Stimulated activated CD4-positive, alpha-beta T cell treated with anti-CD3 and anti-CD28 coated beads, Interleukin-4, amount 100 ng/mL, for 1 hour (primary cell): Measurements from ENCODE around the gene CDC42BPG.
"Not testable (repeated sequence)": the region's sequence is repeated elsewhere in the genome, so short reads cannot be mapped to it uniquely, and the experiment has no call there.

Experiments
- DNase-seq: peaks from one replicate; pipeline ENCODE4 v3.0.0-alpha.2; 2020

Gene CDC42BPG

DNA sequence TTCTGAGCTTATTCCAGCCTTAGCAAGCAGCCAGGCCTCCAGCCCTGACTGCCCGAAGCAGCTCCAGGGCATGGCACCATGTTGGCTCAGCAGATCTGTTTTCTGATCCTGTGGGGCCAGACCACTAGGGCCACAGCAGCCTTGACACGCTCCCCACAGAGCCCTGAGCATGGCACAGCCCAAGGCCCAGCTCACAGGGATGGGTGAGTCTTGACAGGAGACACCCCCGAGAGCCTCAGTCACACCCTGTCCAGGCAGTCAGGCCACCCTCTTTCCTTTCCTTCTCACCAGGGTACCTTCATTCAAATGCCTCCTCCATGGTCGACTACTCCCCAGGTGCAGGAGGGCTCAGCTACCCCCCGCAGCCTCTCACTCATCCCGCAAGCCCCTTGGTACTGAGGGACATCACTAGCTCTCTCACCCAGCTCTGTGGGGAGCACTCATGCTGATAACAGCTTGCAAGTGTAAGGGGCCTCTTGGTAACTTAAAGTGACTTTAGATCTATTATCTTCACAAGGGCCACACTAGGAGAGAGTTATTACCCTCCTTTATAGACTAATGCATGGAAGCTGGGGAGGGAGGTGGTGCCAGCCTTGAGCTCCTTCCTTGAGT, 3.9 kb upstream of the CDC42BPG start:
- no peak for DNase-seq

GRCh38 chr11:64846998-64847666, 2.7 kb upstream of the CDC42BPG start:
- DNase-seq, result peak; percentile 95

DNA sequence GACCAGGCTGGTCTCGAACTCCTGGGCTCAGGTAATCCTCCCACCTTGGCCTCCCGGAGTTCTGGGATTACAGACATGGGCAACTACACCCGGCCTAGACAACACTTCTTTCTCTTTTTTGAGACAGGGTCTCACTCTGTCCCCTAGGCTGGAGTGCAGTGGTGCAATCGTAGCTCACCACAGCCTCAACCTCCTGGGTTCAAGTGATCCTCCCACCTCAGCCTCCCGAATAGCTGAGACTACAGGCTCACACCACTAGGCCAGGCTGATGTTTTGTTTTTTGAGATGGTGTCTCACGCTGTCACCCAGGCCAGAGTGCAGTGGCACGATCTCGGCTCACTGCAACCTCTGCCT, 1.3 kb upstream of the CDC42BPG start:
- DNase-seq, result not testable (repeated sequence)

DNA sequence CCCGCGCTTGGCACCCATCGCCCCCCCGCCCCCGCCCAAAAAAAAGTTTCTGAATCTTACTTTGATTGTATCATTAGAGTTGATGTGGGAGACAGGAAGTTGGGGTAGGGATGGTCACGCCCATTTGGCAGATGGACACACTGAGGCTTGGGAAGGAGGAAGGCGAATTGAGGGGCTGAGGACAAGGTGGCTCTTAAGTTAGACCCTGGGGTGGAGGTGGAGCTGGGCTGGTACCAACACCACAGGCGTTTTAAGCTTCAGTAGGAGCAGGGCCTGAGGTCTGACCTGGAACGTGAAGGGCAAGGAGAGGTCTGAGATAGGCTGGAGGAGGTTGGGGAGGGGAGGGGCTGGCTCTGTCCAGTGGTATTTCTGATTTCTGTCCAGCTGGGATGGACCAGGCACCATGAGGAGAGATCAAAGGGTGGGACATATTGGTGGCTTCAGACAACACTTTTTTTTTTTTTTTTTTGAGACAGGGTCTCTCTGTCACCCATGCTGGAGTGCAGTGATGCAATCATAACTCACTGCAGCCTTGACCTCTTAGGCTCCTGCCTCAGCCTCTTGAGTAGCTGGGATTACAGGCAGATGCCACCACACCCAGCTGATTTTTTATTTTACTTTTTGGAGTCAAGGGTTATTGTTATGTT, 799 bp upstream of the CDC42BPG start:
- no peak for DNase-seq

GRCh38 chr11:64843686-64844329, 645 bp downstream of the CDC42BPG start:
- no peak for DNase-seq

GRCh38 chr11:64842851-64843685, 1.4 kb downstream of the CDC42BPG start:
- no peak for DNase-seq

- DNase-seq, result no peak
These were observed 2.1 kb downstream of the CDC42BPG start for GRCh38 chr11:64842366-64842759.

DNA sequence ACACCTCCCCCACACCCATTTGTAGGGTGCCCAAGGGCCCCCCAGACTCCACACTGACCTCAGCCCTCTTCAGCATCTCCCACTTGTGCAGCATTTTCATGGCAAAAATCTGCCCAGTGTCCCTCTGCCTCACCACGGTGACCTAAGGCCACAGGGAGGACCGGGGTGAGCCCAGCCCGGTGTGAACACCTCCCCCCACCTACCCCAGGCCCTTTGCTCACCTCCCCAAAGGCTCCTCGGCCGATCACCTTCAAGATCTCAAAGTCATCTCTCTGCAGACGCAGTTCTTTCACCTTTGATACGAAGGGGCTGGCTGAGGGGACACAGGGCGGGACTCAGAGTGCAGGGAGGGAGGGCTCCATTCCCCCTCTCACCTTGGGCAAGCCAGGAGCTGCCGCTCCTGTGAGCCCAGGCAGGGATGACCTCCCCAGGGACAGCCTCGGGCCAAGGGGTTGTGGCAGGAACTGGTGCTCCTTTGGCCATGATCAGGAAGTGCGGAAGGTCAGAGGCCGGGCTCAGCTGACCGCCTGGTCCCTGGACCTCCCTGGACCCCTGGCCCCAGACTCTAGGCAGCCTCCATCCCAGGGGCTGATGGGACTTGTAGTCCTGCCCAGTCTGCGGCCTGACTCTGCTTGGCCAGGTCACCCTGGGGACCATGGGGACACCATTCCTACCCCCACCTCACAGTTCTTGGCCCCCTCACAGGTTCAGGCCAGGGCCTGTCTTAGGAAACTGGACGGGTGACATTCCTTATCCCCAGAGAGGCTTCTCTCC, 2.7 kb downstream of the CDC42BPG start:
- no peak for DNase-seq

DNA sequence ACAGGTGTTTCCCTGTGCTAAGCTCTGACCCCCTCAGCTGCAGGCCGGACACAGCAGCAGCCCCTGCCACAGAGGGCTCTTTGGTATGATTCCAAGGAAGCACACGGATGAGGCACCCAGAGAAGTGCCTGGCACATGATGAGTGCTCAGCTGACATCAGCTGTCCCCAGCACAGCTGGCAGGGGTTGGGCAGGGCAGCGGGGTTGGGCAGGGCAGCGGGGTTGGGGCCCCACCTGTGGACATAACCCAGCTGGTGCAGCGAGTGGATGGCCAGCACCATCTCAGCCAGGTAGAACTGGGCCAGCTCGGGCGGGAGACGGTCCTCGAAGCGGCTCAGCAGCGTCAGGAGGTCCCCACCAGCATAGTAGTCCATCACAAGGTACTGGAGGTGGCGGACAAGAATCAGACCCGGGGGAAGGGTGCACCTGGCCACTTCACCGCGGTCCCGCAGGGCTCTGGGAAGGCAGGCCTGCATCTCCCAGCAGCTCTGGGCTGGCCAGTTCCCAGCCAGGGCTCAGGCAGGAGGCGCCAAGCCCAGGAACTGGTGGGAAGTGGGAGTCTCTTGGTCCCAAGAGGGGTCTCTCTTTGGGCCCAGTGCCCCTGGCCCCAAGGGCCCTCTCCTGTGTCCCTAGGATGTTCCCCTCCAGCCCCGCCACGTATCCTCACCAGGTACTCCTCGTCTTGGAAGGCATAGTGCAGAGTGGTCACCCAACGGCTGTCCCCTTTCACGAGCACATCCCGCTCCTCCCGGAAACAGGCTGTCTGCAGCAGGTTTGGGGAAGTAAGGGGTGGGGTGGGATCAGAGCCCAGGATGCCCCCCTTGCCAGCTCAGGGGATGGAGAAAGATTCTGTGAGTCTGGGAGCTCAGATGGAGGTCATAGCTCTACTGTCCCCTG, 4.3 kb downstream of the CDC42BPG start:
- DNase-seq, result no peak

GRCh38 chr11:64839335-64839734, 5.1 kb downstream of the CDC42BPG start:
- DNase-seq, result no peak

DNA sequence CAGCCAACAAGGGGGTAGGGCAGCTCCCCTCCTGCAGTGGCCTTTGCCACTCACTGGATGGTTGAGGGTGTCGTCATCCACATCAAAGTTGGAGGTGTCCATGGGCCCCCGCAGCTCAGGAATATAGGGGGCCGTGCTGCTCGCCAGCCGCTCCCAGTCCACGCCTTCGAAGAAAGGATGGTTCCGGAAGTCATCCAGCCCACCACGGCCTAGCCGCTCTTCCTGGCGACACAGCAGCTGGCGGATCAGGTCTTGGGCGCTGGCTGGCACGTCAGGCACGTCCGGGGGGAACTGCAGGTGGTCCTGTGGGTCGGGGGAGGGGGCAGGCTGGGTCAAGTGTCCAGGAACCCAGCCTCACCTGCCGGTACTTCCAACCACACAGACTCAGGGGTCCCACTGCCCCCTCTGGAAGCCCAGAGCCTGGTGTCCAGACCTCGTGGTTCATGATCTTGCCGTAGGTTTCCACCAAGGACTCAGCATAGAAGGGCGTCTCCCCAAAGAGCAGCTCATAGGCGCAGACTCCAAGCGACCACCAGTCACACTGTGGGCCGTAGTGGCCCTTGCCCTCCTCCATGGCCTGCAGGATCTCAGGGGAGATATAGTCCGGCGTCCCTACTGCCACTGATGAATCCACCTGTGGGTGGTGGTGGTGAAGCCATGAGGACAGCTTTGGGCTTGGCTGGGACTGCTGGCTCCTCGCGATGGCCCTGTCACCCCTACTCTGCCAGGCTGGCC, 5.7 kb downstream of the CDC42BPG start:
- no peak for DNase-seq

- DNase-seq, result no peak
These were observed 6.5 kb downstream of the CDC42BPG start for GRCh38 chr11:64837887-64838351.

DNA sequence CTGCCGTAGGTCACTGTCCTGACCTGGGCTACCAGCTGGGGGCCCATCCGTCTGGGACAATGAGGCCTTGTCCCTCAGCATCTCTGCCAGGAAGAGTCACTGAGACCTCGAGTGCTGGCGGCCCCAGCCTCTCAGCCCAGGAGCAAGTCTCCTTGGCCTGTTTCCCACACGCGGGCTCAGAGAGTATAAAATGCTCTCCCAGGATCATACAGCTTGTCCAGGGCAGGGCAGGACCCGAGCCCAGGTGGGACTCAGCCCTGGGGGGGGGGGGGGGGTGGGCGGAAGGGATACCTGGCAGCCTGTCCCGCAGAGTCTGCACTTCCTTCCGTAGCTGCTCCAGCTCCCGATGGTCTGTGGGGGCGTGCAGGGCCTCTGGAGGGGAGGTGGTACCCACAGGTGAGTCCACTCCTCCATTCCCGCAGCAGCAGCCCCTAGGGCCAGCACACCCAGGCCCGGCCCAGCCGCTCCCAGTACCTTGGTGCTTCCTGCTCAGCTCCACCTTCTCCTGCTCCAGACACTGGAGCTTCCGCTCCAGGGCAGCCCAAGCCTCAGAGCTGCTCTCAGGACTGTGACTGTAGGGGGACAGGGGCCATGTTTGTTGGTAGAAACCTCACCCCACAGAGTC, 7.9 kb downstream of the CDC42BPG start:
- DNase-seq, result no peak

GRCh38 chr11:64835616-64836447, 8.6 kb downstream of the CDC42BPG start:
- no peak for DNase-seq

GRCh38 chr11:64834723-64835615, 9.5 kb downstream of the CDC42BPG start:
- no peak for DNase-seq

DNA sequence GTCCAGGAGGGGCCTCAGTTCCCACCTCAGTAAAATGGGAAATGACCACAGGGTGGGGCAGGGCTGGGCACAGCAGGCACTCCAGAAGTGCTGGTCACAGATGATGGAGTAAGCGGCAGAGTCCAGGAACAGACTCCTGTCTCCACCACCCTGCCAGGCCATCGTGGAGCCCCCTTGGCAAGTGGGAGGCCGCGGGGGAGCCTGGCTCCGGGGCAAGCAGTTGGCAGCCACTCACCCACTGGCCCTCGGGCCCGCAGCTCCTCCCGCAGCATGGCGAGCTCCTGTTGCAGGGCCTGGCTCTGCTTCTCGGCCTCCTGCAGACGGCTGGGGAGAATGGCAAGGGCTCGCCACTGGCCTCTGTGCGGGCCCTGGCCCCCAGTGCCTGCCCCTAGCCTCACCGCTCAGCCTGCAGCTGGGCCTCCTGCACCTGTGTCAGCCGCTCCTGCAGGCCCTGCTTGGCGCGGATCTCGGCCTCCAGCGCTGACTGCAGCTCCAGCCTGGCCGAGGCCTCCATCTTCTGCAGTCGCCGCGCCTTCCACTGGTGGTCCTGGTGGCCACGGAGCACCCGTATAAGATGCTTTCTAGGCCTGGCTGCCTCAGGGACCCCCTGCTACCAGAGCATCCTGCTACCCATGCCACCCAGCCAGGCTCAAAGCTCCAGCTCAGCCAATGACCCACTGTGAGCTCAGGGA, 10.3 kb downstream of the CDC42BPG start:
- DNase-seq, result no peak

DNA sequence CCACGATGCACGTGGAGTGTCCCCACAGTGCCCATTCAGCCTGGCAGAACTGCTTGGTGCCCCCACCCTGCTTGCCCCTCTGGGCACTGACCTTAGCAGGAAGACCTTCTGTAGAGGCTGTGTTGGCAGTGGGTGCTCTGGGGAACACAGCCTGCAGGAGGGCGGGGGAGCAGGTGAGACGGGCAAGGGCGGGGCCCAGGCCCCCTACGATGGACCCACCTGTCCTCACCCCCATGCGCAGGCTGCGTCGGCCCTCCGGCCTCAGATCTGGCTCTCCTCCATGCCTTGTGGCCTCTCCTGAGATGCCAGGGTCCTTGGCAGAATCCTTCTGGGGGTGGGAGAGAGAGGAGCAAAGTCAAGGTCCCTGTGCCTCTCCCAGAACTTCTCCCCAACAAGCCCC, 10.9 kb downstream of the CDC42BPG start:
- no peak for DNase-seq
